T-helper 22 cell (primary cell): ENCODE measurements around the gene CLDN14.
"Not testable (repeated sequence)": the region's sequence is repeated elsewhere in the genome, so short reads cannot be mapped to it uniquely, and the experiment has no call there.

Experiments used
- DNase-seq: peaks from one replicate; pipeline ENCODE4 v3.0.0-alpha.2; 2020; ENCODE audit warnings: low read depth

The CLDN14 gene

GRCh38 chr21:36501589-36501892 is 21.6 kb upstream of the CLDN14 start:
- no peak for DNase-seq

DNA sequence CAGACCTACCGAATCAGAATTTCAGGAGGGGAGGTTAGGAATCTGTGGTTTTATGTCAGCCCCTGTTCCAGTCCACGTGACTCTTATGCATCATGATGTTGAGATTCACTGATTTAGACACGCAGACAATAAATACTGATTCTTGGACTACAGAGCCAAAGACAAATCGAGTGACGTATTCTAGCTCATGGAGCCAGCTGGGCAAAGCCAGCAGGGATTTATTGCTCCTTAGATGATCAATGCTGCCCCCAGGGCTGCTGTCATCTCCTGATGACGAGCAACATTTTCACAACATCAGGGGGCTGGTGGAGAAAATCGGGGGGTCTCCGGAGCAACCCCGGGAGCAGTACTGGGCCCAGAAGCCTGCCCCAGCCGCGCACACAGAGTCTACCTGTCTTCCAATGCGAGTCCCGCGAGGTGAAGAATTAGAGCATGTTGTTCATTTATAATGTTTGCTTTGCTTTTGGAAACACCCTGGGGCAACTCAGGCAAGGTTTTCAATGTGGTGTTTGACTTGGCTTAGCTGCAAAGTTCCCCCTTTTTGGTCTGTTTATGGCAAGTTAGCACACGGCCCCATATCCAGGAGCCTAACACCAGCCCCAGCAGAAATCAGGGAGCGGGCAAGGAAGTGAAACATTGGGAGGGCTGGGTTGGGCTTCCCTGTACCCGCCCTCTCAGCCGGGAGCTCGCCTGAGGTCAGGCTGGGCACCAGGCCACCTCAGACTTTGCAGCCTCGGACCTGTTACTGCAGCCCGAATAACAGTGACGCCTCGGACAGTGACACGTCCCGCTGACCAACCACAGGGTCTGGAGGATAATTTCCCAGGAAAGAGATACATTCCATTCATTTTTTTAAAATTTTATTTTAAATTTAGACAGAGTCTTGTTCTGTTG is 19.9 kb upstream of the CLDN14 start:
- no peak for DNase-seq

DNA sequence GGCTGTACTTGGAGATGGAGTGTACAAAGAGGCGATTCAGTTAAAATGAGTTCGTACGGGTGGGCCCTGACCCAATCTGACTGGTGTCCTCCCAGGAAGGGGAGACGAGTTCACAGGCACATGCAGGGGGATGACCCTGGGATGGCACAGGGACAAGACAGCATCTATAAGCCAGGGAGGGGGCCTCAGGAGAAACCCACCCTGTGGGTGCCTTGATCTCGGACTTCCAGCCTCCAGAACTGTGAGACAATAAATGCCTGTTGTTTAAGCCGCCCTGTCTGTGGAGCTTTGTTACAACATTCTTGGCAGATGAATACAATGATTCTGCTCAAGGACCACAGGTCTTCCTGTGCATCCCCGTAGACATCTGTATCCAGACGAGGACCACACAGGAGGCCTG is 14.6 kb upstream of the CLDN14 start:
- no peak for DNase-seq

- DNase-seq: no peak
Observed at GRCh38 chr21:36491209-36491910, 11.4 kb upstream of the CLDN14 start.

- no peak for DNase-seq
Observed at GRCh38 chr21:36489776-36490165, 9.8 kb upstream of the CLDN14 start.

GRCh38 chr21:36489103-36489775 is 9.3 kb upstream of the CLDN14 start:
- DNase-seq: no peak

GRCh38 chr21:36487641-36488307 is 7.9 kb upstream of the CLDN14 start:
- DNase-seq: no peak

- no peak for DNase-seq
Observed at GRCh38 chr21:36486246-36486645, 6.3 kb upstream of the CLDN14 start.

DNA sequence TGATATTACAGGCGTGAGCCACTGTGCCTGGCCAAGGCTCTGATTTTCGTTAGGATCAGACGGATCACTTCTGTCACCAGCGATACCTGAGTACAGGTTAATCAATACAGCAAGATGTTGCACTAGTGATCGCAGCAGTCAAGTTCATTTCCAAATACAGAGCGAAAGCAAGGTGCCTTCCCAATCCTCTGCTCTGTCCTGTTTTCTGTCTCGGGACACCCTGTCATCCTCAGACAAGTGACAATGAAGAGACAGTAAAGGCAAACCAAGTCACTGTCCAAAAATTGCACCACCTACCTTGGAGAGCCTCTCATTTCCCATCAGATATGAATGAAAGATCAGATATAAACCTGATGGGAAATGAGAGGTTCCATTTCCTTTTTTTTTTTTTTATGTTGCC is 5.6 kb upstream of the CLDN14 start:
- DNase-seq: no peak

GRCh38 chr21:36483095-36483494 is 3.2 kb upstream of the CLDN14 start:
- no peak for DNase-seq

- DNase-seq: no peak
Observed at GRCh38 chr21:36482673-36483072, 2.8 kb upstream of the CLDN14 start.

DNA sequence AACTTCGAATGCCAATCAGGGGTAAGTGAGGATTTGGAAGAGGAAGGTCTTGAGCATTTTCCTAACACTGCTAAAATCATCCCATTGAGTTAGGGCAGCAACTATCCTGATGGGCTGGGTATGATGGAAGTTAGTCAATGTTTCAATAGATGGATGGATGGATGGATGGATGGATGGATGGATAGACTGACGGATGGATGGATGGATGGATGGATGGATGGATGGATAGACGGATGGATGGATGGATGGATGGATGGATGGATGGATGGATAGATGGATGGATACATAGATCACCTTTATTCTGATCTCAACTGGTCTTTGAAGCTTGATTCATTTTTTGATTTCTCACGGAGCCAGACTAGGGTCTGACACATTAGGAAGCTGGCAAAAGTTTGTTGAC is 2.3 kb upstream of the CLDN14 start:
- DNase-seq: no peak

- no peak for DNase-seq
Observed at GRCh38 chr21:36481639-36482038, 1.7 kb upstream of the CLDN14 start.

- no peak for DNase-seq
Observed at GRCh38 chr21:36480618-36481017, 696 bp upstream of the CLDN14 start.

GRCh38 chr21:36478941-36479340 is 981 bp downstream of the CLDN14 start:
- no peak for DNase-seq

GRCh38 chr21:36478207-36478701 is 1.7 kb downstream of the CLDN14 start:
- no peak for DNase-seq

- DNase-seq: no peak
Observed at GRCh38 chr21:36477559-36477958, 2.4 kb downstream of the CLDN14 start.

DNA sequence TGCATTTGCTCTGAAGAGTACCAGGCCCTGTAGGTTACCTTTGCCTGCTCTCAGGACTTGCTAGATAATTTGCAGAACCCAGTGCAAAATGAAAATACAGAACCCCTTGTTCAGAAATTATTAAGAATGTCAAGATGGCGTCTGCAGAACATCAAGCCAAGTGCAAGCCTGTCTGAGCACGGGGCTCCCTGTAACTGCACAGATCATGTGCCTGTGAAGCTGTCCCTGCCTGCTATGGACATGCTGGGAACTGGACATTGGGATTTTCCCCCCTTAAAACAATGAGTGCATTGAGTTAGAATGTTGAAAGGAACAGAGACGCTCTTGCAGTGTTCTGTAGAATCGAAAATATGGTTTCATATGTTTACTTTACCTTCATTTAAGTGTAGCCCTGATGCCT is 2.9 kb downstream of the CLDN14 start:
- DNase-seq: no peak

DNA sequence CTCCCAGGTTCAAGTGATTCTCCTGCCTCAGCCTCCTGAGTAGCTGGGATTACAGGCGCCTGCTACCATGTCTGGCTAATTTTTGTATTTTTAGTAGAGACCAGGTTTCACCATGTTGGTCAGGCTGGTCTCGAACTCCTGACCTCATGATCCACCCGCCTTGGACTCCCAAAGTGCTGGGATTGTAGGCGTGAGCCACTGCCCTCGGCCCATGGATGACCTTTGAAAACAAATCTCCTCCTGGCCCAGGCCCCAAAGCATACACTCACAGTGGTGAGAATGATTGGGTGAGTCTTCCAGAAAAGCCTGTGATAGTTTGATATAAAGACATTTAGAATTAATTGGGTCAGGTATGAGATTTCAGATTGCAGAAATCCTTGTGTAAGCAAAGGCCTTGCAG is 3.4 kb downstream of the CLDN14 start:
- DNase-seq: not testable (repeated sequence)

- no peak for DNase-seq
Observed at GRCh38 chr21:36474591-36474990, 5.3 kb downstream of the CLDN14 start.

DNA sequence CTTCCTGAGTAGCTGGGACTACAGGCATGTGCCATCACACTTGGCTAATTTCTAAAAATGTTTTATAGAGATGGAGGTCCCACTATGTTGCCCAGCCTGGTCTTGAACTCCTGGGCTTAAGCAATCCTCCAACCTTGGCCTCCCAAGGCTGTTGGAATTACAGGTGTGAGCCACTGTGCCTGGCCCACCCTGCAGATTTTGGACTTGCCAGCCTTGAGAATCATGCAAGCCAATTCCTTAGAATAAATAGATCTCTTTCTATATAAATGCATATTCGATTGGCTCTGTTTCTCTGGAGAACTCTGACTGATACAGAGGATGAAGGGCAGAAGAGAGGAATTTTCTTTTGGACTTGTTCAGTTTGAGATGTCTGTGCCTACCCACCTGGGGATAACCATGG is 6.7 kb downstream of the CLDN14 start:
- no peak for DNase-seq

DNA sequence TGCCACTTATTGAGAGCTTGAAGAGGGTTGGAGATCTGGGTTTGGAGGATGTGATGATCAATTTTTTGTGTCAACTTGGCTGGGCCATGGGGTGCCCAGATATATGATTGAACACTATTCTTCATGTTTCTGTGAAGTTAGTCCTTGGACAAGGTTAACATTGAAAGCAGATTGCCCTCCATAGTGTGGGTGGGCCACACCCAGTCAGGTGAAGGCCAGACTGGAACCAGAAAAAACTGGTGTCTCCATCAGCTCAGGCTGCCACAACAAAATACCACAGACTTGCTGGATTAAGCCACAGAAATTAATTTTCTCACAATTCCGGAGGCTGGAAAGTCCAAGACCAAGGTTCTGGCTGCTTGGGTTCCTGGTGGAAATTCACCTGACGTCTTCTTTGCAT is 7.5 kb downstream of the CLDN14 start:
- DNase-seq: no peak
